Right cardiac atrium (tissue), 5 donors: ENCODE results near the gene HK1. TPM values are rescaled to one million over a fixed set of nuclear protein-coding genes. Genes with fewer than 3 reads are reported as not detected.
A peak's percentile ranks its signal among the peaks of the same experiment; 100 is the strongest.
"Not testable (repeated sequence)": the region's sequence is repeated elsewhere in the genome, so short reads cannot be mapped to it uniquely, and the experiment has no call there.

Experiments used
- ATAC-seq, 2 donors: fragments of 200-7000 bp; cut with Tn5 transposase; one replicate each; pipeline versions ENCODE4 v1.8.0 to v1.9.1; 2020; ENCODE audit warnings: moderate library complexity in 2 of 2, mild to moderate bottlenecking in 1 of 2
- DNase-seq, 3 donors: peaks; one replicate each; pipeline ENCODE4 v3.0.0-alpha.2; 2020
- H3K27ac ChIP-seq: one replicate; pipeline ENCODE4 v1.5.1; 2013; ENCODE audit warnings: mild to moderate bottlenecking, low read length, control low read depth, moderate library complexity
- H3K27me3 ChIP-seq: one replicate; pipeline ENCODE4 v1.6.1; 2013; ENCODE audit not compliant: control insufficient read depth, insufficient read depth
- H3K4me1 ChIP-seq: one replicate; pipeline ENCODE4 v1.6.1; 2013; ENCODE audit warnings: low read length; ENCODE audit not compliant: control insufficient read depth, insufficient read depth
- H3K4me3 ChIP-seq: one replicate; pipeline ENCODE4 v1.5.1; 2013; ENCODE audit warnings: low read length, control low read depth
- H3K9me3 ChIP-seq: one replicate; pipeline ENCODE4 v1.6.1; 2013; ENCODE audit warnings: low read length; ENCODE audit not compliant: control insufficient read depth
- WGBS: extraction: QIAGEN DNeasy Blood & Tissue Kit; methylation state at CpG from one replicate; pipeline ENCODE4 v1.1.7; 2013; 5-methylcytosine and 5-hydroxymethylcytosine counted together
- intact Hi-C, 4 donors: fragments of 100-400 bp; cut with DNase I; formaldehyde crosslinking; loops; one replicate each; pipeline versions ENCODE4 v1.11.0 to v1.14.0; 2022 to 2023
- polyA plus RNA-seq: library from polyadenylated mRNA; stranded (reverse); fragments of 200-250 nt; gene quantifications from one replicate; pipeline ENCODE4 v1.2.3, GENCODE V29; 2013
- total RNA-seq, 4 donors: library from RNA; stranded (reverse); fragmentation: NEBNext Ultra II Directional; extraction: Animal tissue kit (Norgen Biotek cat#: 25700); gene quantifications; one replicate each; pipeline ENCODE4 v1.2.1, GENCODE V29; 2021
- donor health status: healthy with polysubstance abuse.
- donor health status: DM: no; HTN: yes; CAD: no.
- donor health status: DM: no; HTN: no; CAD: no.
- donor health status: DM: no; HTN: yes; CAD: no; lungs with severe emphysema.
- donor health status: DM: yes; HTN: yes; CAD: no.

Gene HK1
- total and polyA plus RNA-seq, 5 donors, result 165 to 313 (median 278) TPM

- WGBS, result 88% methylated on average over 16 of the region's 16 CpGs
- H3K9me3 ChIP-seq, intact Hi-C loops, DNase-seq, H3K4me1 ChIP-seq, ATAC-seq, H3K27me3 ChIP-seq, H3K4me3 ChIP-seq: not testable (repeated sequence)
- H3K27ac ChIP-seq, result peak overlapping the region; percentile 31
Observed at GRCh38 chr10:69450395-69450794, 172.1 kb downstream of the HK1 start.

GRCh38 chr10:69451209-69451783, 173.0 kb downstream of the HK1 start, which contains the start of gene TSPAN15:
TSS of gene TSPAN15 (plus strand) at chr10:69451465. CDS start at chr10:69451595, 130 bp downstream.
- ATAC-seq, result peak; percentile 97
- Histone ChIP-seq H3K4me3 (peak within 1 kb of the TSS; percentile 80), H3K27me3 (no peaks in the 10 kb centered on the region), H3K4me1 (no peaks in the 10 kb centered on the region), H3K27ac (peak within 1 kb of the TSS; percentile 10), H3K9me3 (no peaks in the 10 kb centered on the region)
- WGBS, result 1% methylated on average over 45 of the region's 45 CpGs
- peak; percentile 88 to 96 (median 96) for DNase-seq
- intact Hi-C loops, result no loop called here

Other genes with a start within 250 kb of the HK1 start
- 100 to 1,000 TPM in 1 of 4 donors, 10 to 100 TPM in 3; 53.4 to 102 (median 76.8) TPM for gene SRGN, start 190.4 kb upstream of the HK1 start, total RNA-seq
- gene SRGN, start 190.4 kb upstream of the HK1 start, polyA plus RNA-seq, result 69.5 TPM
- 10 to 100 TPM; 29.6 to 40.8 (median 38.7) TPM for gene VPS26A, start 154.3 kb upstream of the HK1 start, total RNA-seq
- gene VPS26A, start 154.3 kb upstream of the HK1 start, polyA plus RNA-seq, result 19.7 TPM
- gene SUPV3L1, start 98.3 kb upstream of the HK1 start, total RNA-seq, result 10 to 100 TPM; 29.9 to 38.0 (median 33.5) TPM
- gene SUPV3L1, start 98.3 kb upstream of the HK1 start, polyA plus RNA-seq, result 53.5 TPM
- gene HKDC1, start 58.2 kb upstream of the HK1 start, total RNA-seq, result under 1 TPM in 2 of 4 donors, not detected in 2; 0.15 to 0.42 TPM
- 0.05 TPM for gene HKDC1, start 58.2 kb upstream of the HK1 start, polyA plus RNA-seq
- gene TACR2, start 138.4 kb downstream of the HK1 start, total RNA-seq, result under 1 TPM; 0.26 to 0.53 (median 0.37) TPM
- gene TACR2, start 138.4 kb downstream of the HK1 start, polyA plus RNA-seq, result 0.27 TPM
- 1 to 10 TPM; 5.3 to 8.7 (median 7.4) TPM for gene TSPAN15, start 173.0 kb downstream of the HK1 start, total RNA-seq
- 11.5 TPM for gene TSPAN15, start 173.0 kb downstream of the HK1 start, polyA plus RNA-seq